ENCODE measurements around the gene NR3C1.

Gene NR3C1

DNA sequence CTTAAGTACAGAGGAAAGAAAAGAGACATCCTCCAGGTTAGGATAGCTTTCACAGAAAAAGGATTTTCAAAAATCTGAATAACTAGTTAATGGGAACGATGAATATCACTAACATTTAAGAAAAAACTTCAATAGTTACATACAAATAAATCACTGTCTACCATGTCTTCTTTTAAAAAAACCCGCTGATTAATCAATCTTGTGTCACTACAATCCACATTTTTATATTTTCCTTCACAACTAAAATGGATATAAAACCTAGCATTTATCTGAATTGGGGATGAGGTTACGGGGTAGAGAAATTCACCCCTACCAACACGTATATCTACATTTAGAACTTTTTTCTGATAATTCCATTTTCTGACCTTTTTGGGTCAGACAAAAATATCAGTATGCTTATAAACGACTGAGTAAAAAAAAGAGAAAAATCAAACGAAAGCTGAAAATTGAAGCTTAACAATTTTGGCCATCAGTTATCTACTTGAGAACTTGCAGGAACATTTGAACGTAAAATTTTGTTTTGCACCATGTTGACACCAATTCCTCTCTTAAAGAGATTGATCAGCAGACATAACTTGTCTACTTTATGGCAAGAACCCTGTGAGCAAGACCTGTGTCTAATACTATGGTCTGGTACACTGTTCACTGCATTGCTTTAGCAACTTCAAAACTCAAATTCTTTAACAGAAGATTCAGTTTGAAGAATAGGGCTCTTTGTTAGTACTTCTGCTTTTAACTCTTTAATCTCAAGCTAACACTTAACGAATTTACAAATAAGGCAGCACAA lies 4.8 kb downstream of the NR3C1 start:
- TF ChIP-seq CTCF (IDR thresholded peaks at IDR 0.05; ENCODE audit: insufficient read depth, missing control alignments), result no peak
- DNase-seq (ENCODE audit: insufficient read length, low spot score), result no peak
- no peak for FAIRE-seq

DNA sequence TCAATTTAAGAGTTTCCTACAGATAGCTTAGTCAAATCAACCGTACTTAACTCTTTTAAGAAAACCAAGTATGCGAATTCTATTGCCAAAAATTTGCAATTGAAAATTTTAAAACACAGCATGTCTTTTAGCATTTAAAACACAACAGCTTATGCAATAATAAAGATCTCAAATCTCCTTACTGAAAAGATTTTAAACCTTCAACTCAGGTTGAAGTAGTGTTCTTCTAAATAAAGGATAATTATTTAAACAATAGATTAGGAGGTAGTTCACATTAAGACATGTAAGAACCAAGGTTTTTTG lies 5.5 kb downstream of the NR3C1 start:
- DNase-seq (ENCODE audit: insufficient read length, low spot score) (no peak), FAIRE-seq (no peak)
- no peak for TF ChIP-seq CTCF (IDR thresholded peaks at IDR 0.05; ENCODE audit: insufficient read depth, missing control alignments)

- TF ChIP-seq CTCF (IDR thresholded peaks at IDR 0.05; ENCODE audit: insufficient read depth, missing control alignments), result no peak
- DNase-seq (ENCODE audit: insufficient read length, low spot score), result no peak
- no peak for FAIRE-seq
Observed at GRCh38 chr5:143397302-143398052, 6.0 kb downstream of the NR3C1 start.

- DNase-seq (ENCODE audit: insufficient read length, low spot score), result no peak
- TF ChIP-seq CTCF (IDR thresholded peaks at IDR 0.05; ENCODE audit: insufficient read depth, missing control alignments), result no peak
- FAIRE-seq, result no peak
Observed at GRCh38 chr5:143396353-143396940, 7.0 kb downstream of the NR3C1 start.

DNA sequence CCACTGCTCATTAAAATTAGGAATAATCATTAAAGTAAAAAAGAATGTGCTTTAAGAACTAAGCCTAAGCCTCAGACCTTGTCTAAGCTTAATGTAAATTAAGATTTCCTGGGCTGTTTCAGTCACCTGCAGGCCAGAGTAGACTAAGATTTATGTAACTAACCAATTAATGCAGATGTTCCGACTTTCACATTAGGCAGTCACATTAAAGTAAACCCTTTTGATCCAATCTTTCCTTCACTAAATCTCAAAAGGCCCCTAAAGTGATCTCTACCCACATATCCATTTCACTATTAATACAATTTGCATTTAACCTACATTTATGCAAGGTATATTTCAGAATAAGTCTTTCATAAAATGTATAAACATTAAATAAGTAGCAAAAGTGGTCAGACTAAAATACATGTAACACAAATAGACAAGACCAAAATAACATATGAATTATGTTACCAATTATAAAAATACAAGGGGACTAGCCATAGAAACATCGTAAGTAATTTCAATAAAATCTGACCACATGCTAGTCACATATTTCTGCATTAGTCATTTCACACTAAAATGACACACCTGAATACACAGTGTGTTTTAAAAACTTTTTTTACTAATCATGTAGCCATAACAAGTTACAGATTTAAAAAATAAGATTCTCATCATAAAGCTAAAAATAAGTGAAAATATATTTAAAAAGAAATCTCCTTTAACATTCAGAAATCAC lies 7.7 kb downstream of the NR3C1 start:
- FAIRE-seq (no peak), DNase-seq (ENCODE audit: insufficient read length, low spot score) (no peak)
- no peak for TF ChIP-seq CTCF (IDR thresholded peaks at IDR 0.05; ENCODE audit: insufficient read depth, missing control alignments)

- TF ChIP-seq CTCF (IDR thresholded peaks at IDR 0.05; ENCODE audit: insufficient read depth, missing control alignments), result no peak
- DNase-seq (ENCODE audit: insufficient read length, low spot score), result no peak
- FAIRE-seq, result no peak
Observed at GRCh38 chr5:143393524-143393923, 10.0 kb downstream of the NR3C1 start.

All from D721Med (cell line).